A204.1 (cell line): ENCODE measurements around the gene NUDT21.
"Not testable (repeated sequence)": the region's sequence is repeated elsewhere in the genome, so short reads cannot be mapped to it uniquely, and the experiment has no call there.

Experiments used
- FAIRE-seq: peaks from 2 replicates; lab custom pipeline; 2012; peaks lifted over from hg19 to GRCh38; lab: Jason Lieb, UNC

Gene NUDT21

GRCh38 chr16:56419740-56420548 lies 31.2 kb downstream of the NUDT21 start:
- FAIRE-seq = no peak

GRCh38 chr16:56417138-56417537 lies 34.0 kb downstream of the NUDT21 start:
- no peak for FAIRE-seq

GRCh38 chr16:56415875-56416274 lies 35.3 kb downstream of the NUDT21 start:
- FAIRE-seq = no peak

GRCh38 chr16:56414366-56414765 lies 36.8 kb downstream of the NUDT21 start:
- no peak for FAIRE-seq

GRCh38 chr16:56413381-56413780 lies 37.8 kb downstream of the NUDT21 start:
- FAIRE-seq = no peak

- FAIRE-seq = no peak
These were observed 39.5 kb downstream of the NUDT21 start for GRCh38 chr16:56411624-56412023.

- FAIRE-seq = no peak
These were observed 40.0 kb downstream of the NUDT21 start for GRCh38 chr16:56411123-56411522.

GRCh38 chr16:56409195-56409594 lies 41.9 kb downstream of the NUDT21 start:
- FAIRE-seq = no peak

- FAIRE-seq = no peak
These were observed 42.6 kb downstream of the NUDT21 start for GRCh38 chr16:56408379-56409098.

- no peak for FAIRE-seq
These were observed 45.0 kb downstream of the NUDT21 start for GRCh38 chr16:56405977-56406672.

GRCh38 chr16:56401482-56401881 lies 49.6 kb downstream of the NUDT21 start:
- FAIRE-seq = no peak

- FAIRE-seq = no peak
These were observed 50.7 kb downstream of the NUDT21 start for GRCh38 chr16:56400458-56400857.

- no peak for FAIRE-seq
These were observed 51.6 kb downstream of the NUDT21 start for GRCh38 chr16:56399486-56399885.

GRCh38 chr16:56399047-56399446 lies 52.1 kb downstream of the NUDT21 start:
- no peak for FAIRE-seq

GRCh38 chr16:56396724-56397123 lies 54.4 kb downstream of the NUDT21 start:
- not testable (repeated sequence) for FAIRE-seq

- FAIRE-seq = no peak
These were observed 61.6 kb downstream of the NUDT21 start for GRCh38 chr16:56389554-56389953.

GRCh38 chr16:56388209-56388608 lies 62.9 kb downstream of the NUDT21 start:
- FAIRE-seq = no peak

GRCh38 chr16:56387396-56387795 lies 63.7 kb downstream of the NUDT21 start:
- no peak for FAIRE-seq

- FAIRE-seq = no peak
These were observed 66.9 kb downstream of the NUDT21 start for GRCh38 chr16:56384074-56384721.

GRCh38 chr16:56382901-56383355 lies 68.2 kb downstream of the NUDT21 start:
- FAIRE-seq = no peak

- no peak for FAIRE-seq
These were observed 68.7 kb downstream of the NUDT21 start for GRCh38 chr16:56382459-56382858.

GRCh38 chr16:56380778-56381485 lies 70.2 kb downstream of the NUDT21 start:
- not testable (repeated sequence) for FAIRE-seq
